ENCODE measurements around the gene ASIC4.

ASIC4 gene

GRCh38 chr2:219556413-219556812 lies 42.1 kb downstream of the ASIC4 start:
- H3K4me1 ChIP-seq (ENCODE audit: control insufficient read depth, low read length), result no peaks in the 10 kb centered on the region
- H3K9me2 ChIP-seq (replicated peaks; ENCODE audit: control insufficient read depth, low read length), result no peaks in the 10 kb centered on the region
- no peaks in the 10 kb centered on the region for H4K20me1 ChIP-seq (ENCODE audit: control insufficient read depth, insufficient read depth, low read depth, low read length)
- no peak overlapping the region for H3K4me2 ChIP-seq (ENCODE audit: low read length)
- no peak overlapping the region for H3K27ac ChIP-seq (ENCODE audit: low read depth, low read length)
- H3K79me2 ChIP-seq (ENCODE audit: control insufficient read depth, low read length), result no peaks in the 10 kb centered on the region
- no peak overlapping the region for H3K4me3 ChIP-seq (ENCODE audit: low read length)
- no peaks in the 10 kb centered on the region for H3K9me3 ChIP-seq (ENCODE audit: control insufficient read depth, insufficient read depth, low read length)
- TF ChIP-seq CTCF (IDR thresholded peaks at IDR 0.05; ENCODE audit: low read depth, low read length, poor library complexity, severe bottlenecking) (no peak), EZH2phosphoT487 (IDR thresholded peaks at IDR 0.05; ENCODE audit: borderline replicate concordance, low read length) (no peak)
- no peaks in the 10 kb centered on the region for H3K36me3 ChIP-seq (ENCODE audit: control insufficient read depth, low read length)
- no peaks in the 10 kb centered on the region for H3K27me3 ChIP-seq (ENCODE audit: control insufficient read depth, low read length)
- H3F3A ChIP-seq (ENCODE audit: control insufficient read depth, insufficient read depth), result no peaks in the 10 kb centered on the region

DNA sequence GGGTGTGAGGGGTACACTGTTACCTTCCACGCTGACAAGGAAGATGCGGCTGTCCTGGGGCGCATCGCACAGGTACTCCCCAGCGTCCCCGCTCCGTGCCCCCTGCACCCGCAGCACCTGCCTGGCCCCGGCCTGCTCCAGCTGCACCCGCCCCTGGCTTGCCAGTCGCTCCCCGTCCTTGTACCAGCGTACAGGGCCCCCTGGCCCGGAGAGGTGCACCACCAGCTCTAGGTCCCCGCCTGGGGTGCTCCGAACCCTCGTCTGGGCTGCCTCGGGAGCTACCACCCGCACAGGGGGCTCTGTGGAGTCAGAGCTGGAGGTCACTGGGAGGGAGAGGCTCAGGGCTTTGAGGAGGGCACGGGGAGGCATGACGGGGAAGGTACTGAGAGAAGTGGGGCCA lies 43.0 kb downstream of the ASIC4 start:
- Histone ChIP-seq H3F3A (ENCODE audit: control insufficient read depth, insufficient read depth) (no peaks in the 10 kb centered on the region), H4K20me1 (ENCODE audit: control insufficient read depth, insufficient read depth, low read depth, low read length) (no peaks in the 10 kb centered on the region), H3K27me3 (ENCODE audit: control insufficient read depth, low read length) (no peaks in the 10 kb centered on the region), H3K4me3 (ENCODE audit: low read length) (no peak overlapping the region), H3K4me1 (ENCODE audit: control insufficient read depth, low read length) (no peaks in the 10 kb centered on the region), H3K9me3 (ENCODE audit: control insufficient read depth, insufficient read depth, low read length) (no peaks in the 10 kb centered on the region), H3K9me2 (replicated peaks; ENCODE audit: control insufficient read depth, low read length) (no peaks in the 10 kb centered on the region), H3K27ac (ENCODE audit: low read depth, low read length) (no peak overlapping the region), H3K36me3 (ENCODE audit: control insufficient read depth, low read length) (no peaks in the 10 kb centered on the region), H3K79me2 (ENCODE audit: control insufficient read depth, low read length) (no peaks in the 10 kb centered on the region), H3K4me2 (ENCODE audit: low read length) (no peak overlapping the region)
- TF ChIP-seq EZH2phosphoT487 (IDR thresholded peaks at IDR 0.05; ENCODE audit: borderline replicate concordance, low read length), result no peak
- no peak for TF ChIP-seq CTCF (IDR thresholded peaks at IDR 0.05; ENCODE audit: low read depth, low read length, poor library complexity, severe bottlenecking)

- Histone ChIP-seq H3K9me3 (ENCODE audit: control insufficient read depth, insufficient read depth, low read length) (no peaks in the 10 kb centered on the region), H3K79me2 (ENCODE audit: control insufficient read depth, low read length) (no peaks in the 10 kb centered on the region), H3K36me3 (ENCODE audit: control insufficient read depth, low read length) (no peaks in the 10 kb centered on the region), H3K27ac (ENCODE audit: low read depth, low read length) (no peak overlapping the region), H3K4me2 (ENCODE audit: low read length) (no peak overlapping the region), H3K27me3 (ENCODE audit: control insufficient read depth, low read length) (no peaks in the 10 kb centered on the region), H3K4me1 (ENCODE audit: control insufficient read depth, low read length) (no peaks in the 10 kb centered on the region), H3F3A (ENCODE audit: control insufficient read depth, insufficient read depth) (no peaks in the 10 kb centered on the region), H3K4me3 (ENCODE audit: low read length) (no peak overlapping the region), H3K9me2 (replicated peaks; ENCODE audit: control insufficient read depth, low read length) (no peaks in the 10 kb centered on the region), H4K20me1 (ENCODE audit: control insufficient read depth, insufficient read depth, low read depth, low read length) (no peaks in the 10 kb centered on the region)
- no peak for TF ChIP-seq EZH2phosphoT487 (IDR thresholded peaks at IDR 0.05; ENCODE audit: borderline replicate concordance, low read length)
These were observed 43.8 kb downstream of the ASIC4 start for GRCh38 chr2:219557791-219558785.

All from DOHH2 (cell line).